ENCODE data around the gene ANGPTL7.

DNA sequence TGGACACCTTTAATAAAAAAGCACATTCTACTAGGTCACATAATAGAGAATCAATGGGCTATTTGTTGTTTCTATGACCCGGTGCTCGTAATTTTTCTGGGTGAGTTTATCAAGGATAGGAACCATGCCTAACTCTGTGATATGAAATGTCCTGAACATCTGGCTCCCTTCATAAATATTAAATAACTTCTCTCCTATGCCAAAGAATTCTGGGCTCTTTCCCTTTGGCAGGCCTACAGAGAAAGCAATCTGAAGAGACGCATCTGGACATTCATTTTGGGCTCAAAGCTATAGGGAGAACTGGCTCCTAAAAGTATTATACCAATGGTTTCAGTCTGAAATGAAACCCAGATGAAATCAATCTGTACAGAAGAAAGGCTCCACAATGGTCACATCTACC lies 38.8 kb upstream of the ANGPTL7 start:
- TF ChIP-seq, protein P1, sequence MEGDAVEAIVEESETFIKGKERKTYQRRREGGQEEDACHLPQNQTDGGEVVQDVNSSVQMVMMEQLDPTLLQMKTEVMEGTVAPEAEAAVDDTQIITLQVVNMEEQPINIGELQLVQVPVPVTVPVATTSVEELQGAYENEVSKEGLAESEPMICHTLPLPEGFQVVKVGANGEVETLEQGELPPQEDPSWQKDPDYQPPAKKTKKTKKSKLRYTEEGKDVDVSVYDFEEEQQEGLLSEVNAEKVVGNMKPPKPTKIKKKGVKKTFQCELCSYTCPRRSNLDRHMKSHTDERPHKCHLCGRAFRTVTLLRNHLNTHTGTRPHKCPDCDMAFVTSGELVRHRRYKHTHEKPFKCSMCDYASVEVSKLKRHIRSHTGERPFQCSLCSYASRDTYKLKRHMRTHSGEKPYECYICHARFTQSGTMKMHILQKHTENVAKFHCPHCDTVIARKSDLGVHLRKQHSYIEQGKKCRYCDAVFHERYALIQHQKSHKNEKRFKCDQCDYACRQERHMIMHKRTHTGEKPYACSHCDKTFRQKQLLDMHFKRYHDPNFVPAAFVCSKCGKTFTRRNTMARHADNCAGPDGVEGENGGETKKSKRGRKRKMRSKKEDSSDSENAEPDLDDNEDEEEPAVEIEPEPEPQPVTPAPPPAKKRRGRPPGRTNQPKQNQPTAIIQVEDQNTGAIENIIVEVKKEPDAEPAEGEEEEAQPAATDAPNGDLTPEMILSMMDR (conservative IDR thresholded peaks at IDR 0.05; ENCODE audit: low read depth, low read length): no peak
- TF ChIP-seq EZH2 (IDR thresholded peaks at IDR 0.05; ENCODE audit: borderline replicate concordance, low read depth, low read length, poor library complexity, severe bottlenecking): no peak

Data from A673 (cell line).